GM23248 (cell line): ENCODE results near the gene KCNS3. TPM values are rescaled to one million over a fixed set of nuclear protein-coding genes. Genes with fewer than 3 reads are reported as not detected.

Source experiments
- DNase-seq: peaks from one replicate; pipeline ENCODE4 v3.0.0-alpha.2; 2015
- H2AFZ ChIP-seq: fragments of 200-600 bp; sonication (generic); 2 replicates; pipeline ENCODE4 v1.6.1; 2016; ENCODE audit warnings: antibody characterized with exemption
- H3F3A ChIP-seq: fragments of 200-600 bp; sonication (generic); 2 replicates; pipeline ENCODE4 v1.6.1; 2016; ENCODE audit warnings: mild to moderate bottlenecking, antibody characterized with exemption, mixed run types; ENCODE audit not compliant: insufficient read depth
- H3K27ac ChIP-seq: fragments of 200-600 bp; sonication (generic); 2 replicates; pipeline ENCODE4 v1.5.1; 2016; ENCODE audit warnings: mild to moderate bottlenecking
- H3K27me3 ChIP-seq: fragments of 200-600 bp; sonication (generic); replicated peaks from 2 replicates; pipeline ENCODE4 v1.6.1; 2016; ENCODE audit warnings: mild to moderate bottlenecking; ENCODE audit not compliant: insufficient read depth
- H3K36me3 ChIP-seq: fragments of 200-600 bp; sonication (generic); 2 replicates; pipeline ENCODE4 v1.6.1; 2016; ENCODE audit warnings: low read depth, mild to moderate bottlenecking
- H3K4me1 ChIP-seq: fragments of 200-600 bp; sonication (generic); 2 replicates; pipeline ENCODE4 v1.6.1; 2016; ENCODE audit warnings: mild to moderate bottlenecking; ENCODE audit not compliant: insufficient read depth
- H3K4me2 ChIP-seq: fragments of 200-600 bp; sonication (generic); one replicate; pipeline ENCODE4 v1.6.1; 2016; ENCODE audit warnings: mild to moderate bottlenecking; ENCODE audit not compliant: unreplicated experiment
- H3K4me3 ChIP-seq: fragments of 200-600 bp; sonication (generic); 2 replicates; pipeline ENCODE4 v1.5.1; 2016; ENCODE audit warnings: mild to moderate bottlenecking
- H3K79me2 ChIP-seq: fragments of 200-600 bp; sonication (generic); 2 replicates; pipeline ENCODE4 v1.6.1; 2016; ENCODE audit warnings: mild to moderate bottlenecking; ENCODE audit not compliant: insufficient read depth
- H3K9ac ChIP-seq: fragments of 200-600 bp; sonication (generic); 2 replicates; pipeline ENCODE4 v1.6.1; 2016; ENCODE audit warnings: mild to moderate bottlenecking
- H3K9me2 ChIP-seq: fragments of 200-600 bp; sonication (generic); 2 replicates; pipeline ENCODE4 v1.6.1; 2016; ENCODE audit warnings: mixed run types, mild to moderate bottlenecking, moderate library complexity; ENCODE audit not compliant: insufficient read depth
- H3K9me3 ChIP-seq: fragments of 200-600 bp; sonication (generic); one replicate; pipeline ENCODE4 v1.6.1; 2017; ENCODE audit warnings: low read depth
- H4K20me1 ChIP-seq: fragments of 200-600 bp; sonication (generic); 2 replicates; pipeline ENCODE4 v1.6.0; 2016; ENCODE audit not compliant: insufficient read depth
- EZH2 ChIP-seq: fragments of 200-600 bp; sonication (generic); IDR thresholded peaks from 2 replicates; pipeline ENCODE4 v1.6.1; 2018; ENCODE audit warnings: antibody characterized with exemption, mild to moderate bottlenecking; ENCODE audit not compliant: insufficient read depth, poor library complexity, severe bottlenecking
- EZH2phosphoT487 ChIP-seq: fragments of 200-600 bp; sonication (generic); IDR thresholded peaks from 2 replicates; pipeline ENCODE4 v1.6.1; 2018; ENCODE audit warnings: antibody characterized with exemption, moderate library complexity, mild to moderate bottlenecking, low read depth; ENCODE audit not compliant: insufficient read depth
- WGBS, 2 experiments: methylation state at CpG; one replicate each; pipeline ENCODE4 v1.1.6; 2015 to 2017; ENCODE audit warnings: low lambda C conversion rate in 2 of 2, low coverage in 1 of 2; ENCODE audit errors: missing lambda C conversion rate in 2 of 2; 5-methylcytosine and 5-hydroxymethylcytosine counted together
- in situ Hi-C: fragments of 300-500 bp; cut with MboI; formaldehyde crosslinking; loops from 2 replicates; pipeline ENCODE4 v1.15.0; 2020
- polyA plus RNA-seq: library from polyadenylated mRNA; unstranded; fragments of >200 nt; fragmentation: Nextera tagmentation; extraction: Ambion mirVana; gene quantifications from 2 replicates; pipeline ENCODE4 v1.2.1, GENCODE V29; 2016
- total RNA-seq: library from RNA; depleted of rRNA; stranded (reverse); fragments of >200 nt; shearing (Covaris generic); gene quantifications from 2 replicates; pipeline ENCODE4 v1.2.3, GENCODE V29; 2014

KCNS3 gene
- total and polyA plus RNA-seq, 2 experiments from 2014 or later: 2.5 to 2.7 TPM

- H3K36me3 ChIP-seq: no peaks in the 10 kb centered on the region
- H3K27me3 ChIP-seq: no peaks in the 10 kb centered on the region
- WGBS, 2 experiments: 40 to 46% methylated on average over 3 of the region's 3 CpGs
- H3K4me3 ChIP-seq: no peak overlapping the region
- H3K27ac ChIP-seq: no peak overlapping the region
- H2AFZ ChIP-seq: no peak overlapping the region
- no peaks in the 10 kb centered on the region for H3K79me2 ChIP-seq
- in situ Hi-C loops: no loop called here
- H3K4me1 ChIP-seq: no peaks in the 10 kb centered on the region
- H3F3A ChIP-seq: no peaks in the 10 kb centered on the region
- no peaks in the 10 kb centered on the region for H3K9me3 ChIP-seq
- no peak overlapping the region for H3K4me2 ChIP-seq
- no peak for DNase-seq
- no peak overlapping the region for H3K9ac ChIP-seq
- no peaks in the 10 kb centered on the region for H3K9me2 ChIP-seq
- TF ChIP-seq EZH2phosphoT487 (no peak), EZH2 (no peak)
- no peaks in the 10 kb centered on the region for H4K20me1 ChIP-seq
Observed at GRCh38 chr2:17915099-17915498, 36.6 kb downstream of the KCNS3 start.

- Histone ChIP-seq H3K27me3 (no peaks in the 10 kb centered on the region), H3K27ac (no peak overlapping the region)
- in situ Hi-C loops: no loop called here
Observed at GRCh38 chr2:17915811-17916518, 37.5 kb downstream of the KCNS3 start.

GRCh38 chr2:17916584-17916983 lies 38.1 kb downstream of the KCNS3 start:
- Histone ChIP-seq H3K4me3 (no peak overlapping the region), H2AFZ (no peak overlapping the region), H3K9ac (no peak overlapping the region), H3F3A (no peaks in the 10 kb centered on the region), H4K20me1 (no peaks in the 10 kb centered on the region), H3K4me1 (no peaks in the 10 kb centered on the region), H3K9me2 (no peaks in the 10 kb centered on the region), H3K36me3 (no peaks in the 10 kb centered on the region), H3K4me2 (no peak overlapping the region), H3K79me2 (no peaks in the 10 kb centered on the region), H3K27me3 (no peaks in the 10 kb centered on the region), H3K27ac (no peak overlapping the region), H3K9me3 (no peaks in the 10 kb centered on the region)
- in situ Hi-C loops: no loop called here
- no peak for DNase-seq
- TF ChIP-seq EZH2: no peak
- no peak for TF ChIP-seq EZH2phosphoT487

More at GRCh38 chr2:17915811-17916518, 37.5 kb downstream of the KCNS3 start:
- H3K36me3 ChIP-seq: no peaks in the 10 kb centered on the region
- TF ChIP-seq EZH2phosphoT487: no peak
- no peak for TF ChIP-seq EZH2
- H3K4me2 ChIP-seq: no peak overlapping the region
- WGBS, 2 experiments: 94 to 96% methylated on average over 1 of the region's 1 CpG
- H3K4me3 ChIP-seq: no peak overlapping the region
- H3K9ac ChIP-seq: no peak overlapping the region
- no peaks in the 10 kb centered on the region for H3K9me2 ChIP-seq
- H3K4me1 ChIP-seq: no peaks in the 10 kb centered on the region
- no peak overlapping the region for H2AFZ ChIP-seq
- no peaks in the 10 kb centered on the region for H3F3A ChIP-seq
- H3K79me2 ChIP-seq: no peaks in the 10 kb centered on the region
- no peaks in the 10 kb centered on the region for H4K20me1 ChIP-seq
- no peaks in the 10 kb centered on the region for H3K9me3 ChIP-seq
- no peak for DNase-seq

- H3K9ac ChIP-seq: no peak overlapping the region
- WGBS, 2 experiments: 58 to 72% methylated on average over 1 of the region's 1 CpG
- no peaks in the 10 kb centered on the region for H3K9me2 ChIP-seq
- no peak overlapping the region for H2AFZ ChIP-seq
- no peaks in the 10 kb centered on the region for H3K27me3 ChIP-seq
- no peaks in the 10 kb centered on the region for H3K4me1 ChIP-seq
- no peak overlapping the region for H3K27ac ChIP-seq
- H3K79me2 ChIP-seq: no peaks in the 10 kb centered on the region
- no peak for TF ChIP-seq EZH2
- TF ChIP-seq EZH2phosphoT487: no peak
- no peaks in the 10 kb centered on the region for H3K36me3 ChIP-seq
- no peak overlapping the region for H3K4me2 ChIP-seq
- in situ Hi-C loops: no loop called here
- no peaks in the 10 kb centered on the region for H4K20me1 ChIP-seq
- DNase-seq: no peak
- H3K4me3 ChIP-seq: no peak overlapping the region
- no peaks in the 10 kb centered on the region for H3K9me3 ChIP-seq
- no peaks in the 10 kb centered on the region for H3F3A ChIP-seq
Observed at GRCh38 chr2:17918789-17919188, 40.3 kb downstream of the KCNS3 start.
